Testis (tissue), 2 donors: Measurements from ENCODE around the gene WNT8A.

ENCODE experiments used
- CTCF ChIP-seq, 3 experiments: fragments of 450-650 bp in 2 of 3; fragments of 200-600 bp in 1 of 3; sonication (generic) in 1 of 3; IDR thresholded peaks; one replicate each; pipeline ENCODE4 v1.5.1; 2016 to 2019; ENCODE audit warnings: antibody characterized with exemption in 3 of 3, mild to moderate bottlenecking in 2 of 3, moderate library complexity in 1 of 3
- POLR2A ChIP-seq: fragments of 450-650 bp; IDR thresholded peaks from one replicate; pipeline ENCODE4 v1.6.1; 2017; ENCODE audit warnings: antibody characterized with exemption, mild to moderate bottlenecking, moderate library complexity

GRCh38 chr5:138037271-138037670 lies 46.6 kb upstream of the WNT8A start:
- TF ChIP-seq CTCF (IDR thresholded peaks at IDR 0.05) (no peak), POLR2A (no peak)
